CD4-positive, alpha-beta T cell treated with Interleukin-12 subunit alpha and Interleukin-12 subunit beta, for 1 hour (primary cell): ENCODE results near the gene ZNF566.
"Not testable (repeated sequence)": the region's sequence is repeated elsewhere in the genome, so short reads cannot be mapped to it uniquely, and the experiment has no call there.

ENCODE experiments used
- DNase-seq: peaks from one replicate; pipeline ENCODE4 v3.0.0-alpha.2; 2020

ZNF566 gene

GRCh38 chr19:36489118-36489919 lies at the start of gene ZNF566:
Gene ZNF566, minus strand, starts transcription at chr19:36489561. Its CDS starts 13,004 bp downstream, at chr19:36476557.
- peak; percentile 96 for DNase-seq

- DNase-seq: peak; percentile 31
These were observed 39.7 kb upstream of the ZNF566 start for GRCh38 chr19:36528921-36529518.

GRCh38 chr19:36528194-36528920 lies 39.0 kb upstream of the ZNF566 start, which contains the start of gene ZNF260:
Gene ZNF260, minus strand, starts transcription at chr19:36528271. Its CDS starts 13,033 bp downstream, at chr19:36515238.
- DNase-seq: peak; percentile 95

- DNase-seq: no peak
These were observed 38.5 kb upstream of the ZNF566 start for GRCh38 chr19:36527873-36528193.

GRCh38 chr19:36527341-36527740 lies 38.0 kb upstream of the ZNF566 start:
- DNase-seq: no peak

- DNase-seq: no peak
These were observed 37.2 kb upstream of the ZNF566 start for GRCh38 chr19:36526581-36526980.

- no peak for DNase-seq
These were observed 35.3 kb upstream of the ZNF566 start for GRCh38 chr19:36524617-36525016.

- DNase-seq: no peak
These were observed 24.8 kb upstream of the ZNF566 start for GRCh38 chr19:36514012-36514612.

- DNase-seq: no peak
These were observed 19.0 kb upstream of the ZNF566 start for GRCh38 chr19:36508325-36508724.

- DNase-seq: no peak
These were observed 12.6 kb upstream of the ZNF566 start for GRCh38 chr19:36501973-36502372.

- DNase-seq: no peak
These were observed 7.6 kb upstream of the ZNF566 start for GRCh38 chr19:36497001-36497400.

- DNase-seq: peak; percentile 37
These were observed 3.5 kb upstream of the ZNF566 start for GRCh38 chr19:36492689-36493453.

GRCh38 chr19:36490846-36491245 lies 1.5 kb upstream of the ZNF566 start:
- DNase-seq: not testable (repeated sequence)

- peak; percentile 85 for DNase-seq
These were observed 607 bp upstream of the ZNF566 start for GRCh38 chr19:36489920-36490415.

GRCh38 chr19:36488846-36489117 lies 579 bp downstream of the ZNF566 start:
- DNase-seq: peak; percentile 59

GRCh38 chr19:36488118-36488845 lies 1.1 kb downstream of the ZNF566 start:
- DNase-seq: no peak

GRCh38 chr19:36483653-36484052 lies 5.7 kb downstream of the ZNF566 start:
- DNase-seq: no peak

GRCh38 chr19:36482876-36483275 lies 6.5 kb downstream of the ZNF566 start:
- no peak for DNase-seq

- DNase-seq: no peak
These were observed 29.3 kb downstream of the ZNF566 start for GRCh38 chr19:36460046-36460445.

GRCh38 chr19:36456831-36457230 lies 32.5 kb downstream of the ZNF566 start:
- DNase-seq: no peak

GRCh38 chr19:36449059-36449670 lies 40.2 kb downstream of the ZNF566 start:
- no peak for DNase-seq
